ENCODE data around the gene ERICH6.

ERICH6 gene

GRCh38 chr3:150675587-150675986 is 28.1 kb downstream of the ERICH6 start:
- Histone ChIP-seq H3K9me3 (ENCODE audit: control insufficient read depth in 2 of 2, low read length in 2 of 2) (peaks cover 0 to 4% of the 10 kb centered on the region in 2 donors), H3K4me3 (ENCODE audit: low read length in 2 of 2) (no peak overlapping the region), H3K27ac (ENCODE audit: low read length) (no peak overlapping the region), H3K4me1 (ENCODE audit: control insufficient read depth, insufficient read depth, low read length) (no peaks in the 10 kb centered on the region), H3K27me3 (ENCODE audit: control insufficient read depth in 1 of 2, insufficient read depth in 2 of 2, low read length in 2 of 2) (no peaks in the 10 kb centered on the region), H3K36me3 (ENCODE audit: control insufficient read depth in 2 of 2, insufficient read depth in 2 of 2, low read length in 2 of 2) (no peaks in the 10 kb centered on the region), H3K9ac (ENCODE audit: low read length in 2 of 2) (no peak overlapping the region)

GRCh38 chr3:150673966-150674365 is 29.8 kb downstream of the ERICH6 start:
- H3K27me3 ChIP-seq (ENCODE audit: control insufficient read depth in 1 of 2, insufficient read depth in 2 of 2, low read length in 2 of 2) = no peaks in the 10 kb centered on the region
- H3K4me3 ChIP-seq (ENCODE audit: low read length in 2 of 2) = no peak overlapping the region
- no peaks in the 10 kb centered on the region for H3K4me1 ChIP-seq (ENCODE audit: control insufficient read depth, insufficient read depth, low read length)
- no peak overlapping the region for H3K27ac ChIP-seq (ENCODE audit: low read length)
- no peak overlapping the region for H3K9ac ChIP-seq (ENCODE audit: low read length in 2 of 2)
- H3K9me3 ChIP-seq (ENCODE audit: control insufficient read depth in 2 of 2, low read length in 2 of 2) = peaks cover 0 to 4% of the 10 kb centered on the region in 2 donors
- no peaks in the 10 kb centered on the region for H3K36me3 ChIP-seq (ENCODE audit: control insufficient read depth in 2 of 2, insufficient read depth in 2 of 2, low read length in 2 of 2)

GRCh38 chr3:150666167-150666566 is 37.6 kb downstream of the ERICH6 start:
- Histone ChIP-seq H3K27ac (ENCODE audit: low read length) (no peak overlapping the region), H3K9ac (ENCODE audit: low read length in 2 of 2) (no peak overlapping the region), H3K4me1 (ENCODE audit: control insufficient read depth, insufficient read depth, low read length) (no peaks in the 10 kb centered on the region), H3K27me3 (ENCODE audit: control insufficient read depth in 1 of 2, insufficient read depth in 2 of 2, low read length in 2 of 2) (no peaks in the 10 kb centered on the region), H3K4me3 (ENCODE audit: low read length in 2 of 2) (no peak overlapping the region), H3K36me3 (ENCODE audit: control insufficient read depth in 2 of 2, insufficient read depth in 2 of 2, low read length in 2 of 2) (no peaks in the 10 kb centered on the region), H3K9me3 (ENCODE audit: control insufficient read depth in 2 of 2, low read length in 2 of 2) (no peaks in the 10 kb centered on the region)

- H3K9ac ChIP-seq (ENCODE audit: low read length in 2 of 2) = no peak overlapping the region
- H3K27me3 ChIP-seq (ENCODE audit: control insufficient read depth in 1 of 2, insufficient read depth in 2 of 2, low read length in 2 of 2) = no peaks in the 10 kb centered on the region
- H3K9me3 ChIP-seq (ENCODE audit: control insufficient read depth in 2 of 2, low read length in 2 of 2) = no peaks in the 10 kb centered on the region
- H3K4me3 ChIP-seq (ENCODE audit: low read length in 2 of 2) = no peak overlapping the region
- no peaks in the 10 kb centered on the region for H3K36me3 ChIP-seq (ENCODE audit: control insufficient read depth in 2 of 2, insufficient read depth in 2 of 2, low read length in 2 of 2)
- no peak overlapping the region for H3K27ac ChIP-seq (ENCODE audit: low read length)
- no peaks in the 10 kb centered on the region for H3K4me1 ChIP-seq (ENCODE audit: control insufficient read depth, insufficient read depth, low read length)
Measured at GRCh38 chr3:150663461-150663860, 40.3 kb downstream of the ERICH6 start.

- Histone ChIP-seq H3K27me3 (ENCODE audit: control insufficient read depth in 1 of 2, insufficient read depth in 2 of 2, low read length in 2 of 2) (no peaks in the 10 kb centered on the region), H3K4me1 (ENCODE audit: control insufficient read depth, insufficient read depth, low read length) (no peaks in the 10 kb centered on the region), H3K9ac (ENCODE audit: low read length in 2 of 2) (no peak overlapping the region), H3K9me3 (ENCODE audit: control insufficient read depth in 2 of 2, low read length in 2 of 2) (no peaks in the 10 kb centered on the region), H3K27ac (ENCODE audit: low read length) (no peak overlapping the region), H3K4me3 (ENCODE audit: low read length in 2 of 2) (no peak overlapping the region), H3K36me3 (ENCODE audit: control insufficient read depth in 2 of 2, insufficient read depth in 2 of 2, low read length in 2 of 2) (no peaks in the 10 kb centered on the region)
Measured at GRCh38 chr3:150662410-150663200, 41.1 kb downstream of the ERICH6 start.

GRCh38 chr3:150656316-150656715 is 47.4 kb downstream of the ERICH6 start:
- H3K4me3 ChIP-seq (ENCODE audit: low read length in 2 of 2) = no peak overlapping the region

GRCh38 chr3:150653110-150653561 is 50.6 kb downstream of the ERICH6 start:
- Histone ChIP-seq H3K9me3 (ENCODE audit: control insufficient read depth in 2 of 2, low read length in 2 of 2) (no peaks in the 10 kb centered on the region), H3K4me1 (ENCODE audit: control insufficient read depth, insufficient read depth, low read length) (no peaks in the 10 kb centered on the region), H3K4me3 (ENCODE audit: low read length in 2 of 2) (no peak overlapping the region), H3K27ac (ENCODE audit: low read length) (no peak overlapping the region), H3K9ac (ENCODE audit: low read length in 2 of 2) (no peak overlapping the region), H3K36me3 (ENCODE audit: control insufficient read depth in 2 of 2, insufficient read depth in 2 of 2, low read length in 2 of 2) (no peaks in the 10 kb centered on the region), H3K27me3 (ENCODE audit: control insufficient read depth in 1 of 2, insufficient read depth in 2 of 2, low read length in 2 of 2) (no peaks in the 10 kb centered on the region)

More at GRCh38 chr3:150656316-150656715, 47.4 kb downstream of the ERICH6 start:
- Histone ChIP-seq H3K36me3 (ENCODE audit: control insufficient read depth in 2 of 2, insufficient read depth in 2 of 2, low read length in 2 of 2) (no peaks in the 10 kb centered on the region), H3K4me1 (ENCODE audit: control insufficient read depth, insufficient read depth, low read length) (no peaks in the 10 kb centered on the region), H3K27me3 (ENCODE audit: control insufficient read depth in 1 of 2, insufficient read depth in 2 of 2, low read length in 2 of 2) (no peaks in the 10 kb centered on the region), H3K9me3 (ENCODE audit: control insufficient read depth in 2 of 2, low read length in 2 of 2) (no peaks in the 10 kb centered on the region), H3K9ac (ENCODE audit: low read length in 2 of 2) (no peak overlapping the region), H3K27ac (ENCODE audit: low read length) (no peak overlapping the region)

- Histone ChIP-seq H3K27ac (ENCODE audit: low read length) (no peak overlapping the region), H3K9ac (ENCODE audit: low read length in 2 of 2) (no peak overlapping the region), H3K9me3 (ENCODE audit: control insufficient read depth in 2 of 2, low read length in 2 of 2) (no peaks in the 10 kb centered on the region), H3K36me3 (ENCODE audit: control insufficient read depth in 2 of 2, insufficient read depth in 2 of 2, low read length in 2 of 2) (no peaks in the 10 kb centered on the region), H3K27me3 (ENCODE audit: control insufficient read depth in 1 of 2, insufficient read depth in 2 of 2, low read length in 2 of 2) (no peaks in the 10 kb centered on the region), H3K4me1 (ENCODE audit: control insufficient read depth, insufficient read depth, low read length) (no peaks in the 10 kb centered on the region), H3K4me3 (ENCODE audit: low read length in 2 of 2) (no peak overlapping the region)
Measured at GRCh38 chr3:150640256-150640655, 63.5 kb downstream of the ERICH6 start.

- Histone ChIP-seq H3K4me1 (ENCODE audit: control insufficient read depth, insufficient read depth, low read length) (no peaks in the 10 kb centered on the region), H3K27me3 (ENCODE audit: control insufficient read depth in 1 of 2, insufficient read depth in 2 of 2, low read length in 2 of 2) (no peaks in the 10 kb centered on the region), H3K9me3 (ENCODE audit: control insufficient read depth in 2 of 2, low read length in 2 of 2) (no peaks in the 10 kb centered on the region), H3K27ac (ENCODE audit: low read length) (no peak overlapping the region), H3K4me3 (ENCODE audit: low read length in 2 of 2) (no peak overlapping the region), H3K36me3 (ENCODE audit: control insufficient read depth in 2 of 2, insufficient read depth in 2 of 2, low read length in 2 of 2) (no peaks in the 10 kb centered on the region), H3K9ac (ENCODE audit: low read length in 2 of 2) (no peak overlapping the region)
Measured at GRCh38 chr3:150639262-150639661, 64.5 kb downstream of the ERICH6 start.

- Histone ChIP-seq H3K4me1 (ENCODE audit: control insufficient read depth, insufficient read depth, low read length) (no peaks in the 10 kb centered on the region), H3K4me3 (ENCODE audit: low read length in 2 of 2) (no peak overlapping the region), H3K27ac (ENCODE audit: low read length) (no peak overlapping the region), H3K9ac (ENCODE audit: low read length in 2 of 2) (no peak overlapping the region), H3K9me3 (ENCODE audit: control insufficient read depth in 2 of 2, low read length in 2 of 2) (no peaks in the 10 kb centered on the region), H3K36me3 (ENCODE audit: control insufficient read depth in 2 of 2, insufficient read depth in 2 of 2, low read length in 2 of 2) (peaks cover 5% of the 10 kb centered on the region in 2 donors), H3K27me3 (ENCODE audit: control insufficient read depth in 1 of 2, insufficient read depth in 2 of 2, low read length in 2 of 2) (no peaks in the 10 kb centered on the region)
Measured at GRCh38 chr3:150636258-150636657, 67.5 kb downstream of the ERICH6 start.

- H3K4me3 ChIP-seq (ENCODE audit: low read length in 2 of 2) = no peak overlapping the region
- H3K4me1 ChIP-seq (ENCODE audit: control insufficient read depth, insufficient read depth, low read length) = no peaks in the 10 kb centered on the region
- H3K27me3 ChIP-seq (ENCODE audit: control insufficient read depth in 1 of 2, insufficient read depth in 2 of 2, low read length in 2 of 2) = no peaks in the 10 kb centered on the region
- H3K36me3 ChIP-seq (ENCODE audit: control insufficient read depth in 2 of 2, insufficient read depth in 2 of 2, low read length in 2 of 2) = peaks cover 8 to 9% of the 10 kb centered on the region in 2 donors
- no peaks in the 10 kb centered on the region for H3K9me3 ChIP-seq (ENCODE audit: control insufficient read depth in 2 of 2, low read length in 2 of 2)
- no peak overlapping the region for H3K9ac ChIP-seq (ENCODE audit: low read length in 2 of 2)
- H3K27ac ChIP-seq (ENCODE audit: low read length) = no peak overlapping the region
Measured at GRCh38 chr3:150635526-150635925, 68.2 kb downstream of the ERICH6 start.
